ENCODE results near the gene TBP.
"Not testable (repeated sequence)": the region's sequence is repeated elsewhere in the genome, so short reads cannot be mapped to it uniquely, and the experiment has no call there.

Gene TBP

GRCh38 chr6:170605574-170606259 lies 51.5 kb downstream of the TBP start:
- Histone ChIP-seq H3K27me3 (ENCODE audit: insufficient read depth, low read depth) (no peaks in the 10 kb centered on the region), H4K20me1 (ENCODE audit: insufficient read depth) (no peaks in the 10 kb centered on the region), H3K79me2 (ENCODE audit: insufficient read depth, low read depth) (no peaks in the 10 kb centered on the region), H2AFZ (ENCODE audit: low read depth) (no peak overlapping the region), H3K4me2 (no peak overlapping the region), H3K4me3 (IDR thresholded peaks at IDR 0.05; ENCODE audit: insufficient read depth, low read depth, low read length) (no peak overlapping the region), H3K9ac (no peak overlapping the region), H3K27ac (no peak overlapping the region), H3K36me3 (ENCODE audit: insufficient read depth) (no peaks in the 10 kb centered on the region), H3K4me1 (ENCODE audit: low read depth, poor library complexity, severe bottlenecking) (no peaks in the 10 kb centered on the region)
- TF ChIP-seq CTCF (conservative IDR thresholded peaks at IDR 0.05; ENCODE audit: low read depth, low read length): no peak

- not testable (repeated sequence) for H4K20me1 ChIP-seq (ENCODE audit: insufficient read depth); H3K27ac ChIP-seq; H3K27me3 ChIP-seq (ENCODE audit: insufficient read depth, low read depth); H3K79me2 ChIP-seq (ENCODE audit: insufficient read depth, low read depth); H3K36me3 ChIP-seq (ENCODE audit: insufficient read depth); H3K4me1 ChIP-seq (ENCODE audit: low read depth, poor library complexity, severe bottlenecking); H3K4me2 ChIP-seq; H2AFZ ChIP-seq (ENCODE audit: low read depth); H3K4me3 ChIP-seq (IDR thresholded peaks at IDR 0.05; ENCODE audit: insufficient read depth, low read depth, low read length); H3K9ac ChIP-seq
These were observed 55.1 kb downstream of the TBP start for GRCh38 chr6:170609225-170609624.

- H3K36me3 ChIP-seq (ENCODE audit: insufficient read depth); H3K27ac ChIP-seq; H3K4me1 ChIP-seq (ENCODE audit: low read depth, poor library complexity, severe bottlenecking); H3K4me3 ChIP-seq (IDR thresholded peaks at IDR 0.05; ENCODE audit: insufficient read depth, low read depth, low read length); H4K20me1 ChIP-seq (ENCODE audit: insufficient read depth); H3K4me2 ChIP-seq; H3K9ac ChIP-seq; H3K79me2 ChIP-seq (ENCODE audit: insufficient read depth, low read depth); H3K27me3 ChIP-seq (ENCODE audit: insufficient read depth, low read depth); H2AFZ ChIP-seq (ENCODE audit: low read depth): not testable (repeated sequence)
These were observed 58.2 kb downstream of the TBP start for GRCh38 chr6:170612256-170612804.

GRCh38 chr6:170616020-170616554 lies 61.9 kb downstream of the TBP start:
- H3K27ac ChIP-seq; H3K4me2 ChIP-seq; H3K4me3 ChIP-seq (IDR thresholded peaks at IDR 0.05; ENCODE audit: insufficient read depth, low read depth, low read length); H3K9ac ChIP-seq; H2AFZ ChIP-seq (ENCODE audit: low read depth); H4K20me1 ChIP-seq (ENCODE audit: insufficient read depth); H3K79me2 ChIP-seq (ENCODE audit: insufficient read depth, low read depth); H3K27me3 ChIP-seq (ENCODE audit: insufficient read depth, low read depth); H3K4me1 ChIP-seq (ENCODE audit: low read depth, poor library complexity, severe bottlenecking); H3K36me3 ChIP-seq (ENCODE audit: insufficient read depth): not testable (repeated sequence)
